ENCODE results near the gene GRIP1. TPM values are rescaled to one million over a fixed set of nuclear protein-coding genes. Genes with fewer than 3 reads are reported as not detected.

Gene GRIP1
- total RNA-seq, 4 donors from 2014 or later, result 0.22 to 3.0 (median 1.6) TPM

DNA sequence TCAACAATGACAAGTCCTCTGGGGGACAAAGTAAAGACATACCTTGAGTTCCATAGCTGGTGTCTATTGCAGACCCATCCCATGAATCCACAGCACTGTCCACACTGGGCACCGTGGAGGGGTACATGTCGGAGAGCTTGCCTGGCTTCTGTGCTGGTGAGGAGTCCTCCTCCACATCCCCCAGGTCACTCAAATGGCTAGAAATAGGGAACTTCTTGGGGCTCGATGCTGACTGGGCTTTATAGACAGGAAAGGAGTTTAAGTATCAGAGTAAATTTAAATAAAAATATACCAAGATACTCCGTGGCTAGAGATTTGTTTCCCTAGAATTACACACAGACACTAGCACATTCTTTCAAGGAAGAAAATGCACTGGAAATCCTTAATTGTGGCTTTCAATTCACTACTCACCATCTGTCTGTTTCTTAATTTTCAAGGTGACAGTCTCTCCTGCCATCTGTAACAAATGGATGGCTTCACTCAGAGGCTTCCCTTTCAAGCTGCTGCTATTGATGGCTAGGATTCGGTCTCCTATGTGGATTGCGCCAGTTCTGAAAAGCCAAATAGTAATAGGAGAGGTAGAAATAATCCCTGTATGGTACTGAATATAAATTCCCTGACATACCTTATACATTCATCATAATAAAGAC is 286.5 kb downstream of the GRIP1 start:
- 84 to 94% methylated on average over 6 of the region's 6 CpGs for WGBS, 2 donors

DNA sequence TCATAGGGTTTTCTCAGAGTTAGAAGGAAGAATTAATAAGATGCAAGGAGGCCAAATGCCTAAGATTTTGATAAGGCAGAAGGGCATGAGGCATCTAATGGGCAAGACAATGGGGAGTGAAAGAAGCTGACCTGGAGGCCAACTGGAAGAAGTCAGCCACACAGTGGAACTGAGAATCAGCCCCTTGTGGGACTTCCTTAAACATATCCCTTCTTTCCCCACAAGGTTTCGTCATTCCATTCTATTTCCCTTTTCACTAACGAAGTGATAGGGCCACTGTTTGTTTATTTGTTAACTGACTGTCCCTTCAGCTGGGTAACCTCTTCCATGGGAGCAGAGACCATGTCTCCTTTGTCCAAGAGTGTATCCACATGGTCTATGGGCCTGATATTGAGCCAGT is 290.4 kb downstream of the GRIP1 start:
- Histone ChIP-seq H3K9me3 (peaks cover 0 to 6% (median 0%) of the 10 kb centered on the region in 4 donors), H3K27ac (no peak overlapping the region), H3K27me3 (no peaks in the 10 kb centered on the region), H3K4me1 (no peaks in the 10 kb centered on the region), H3K36me3 (no peaks in the 10 kb centered on the region), H3K4me3 (no peak overlapping the region)
- DNase-seq (ENCODE audit: low spot score in 2 of 2), result no peak
- TF ChIP-seq CTCF (IDR thresholded peaks at IDR 0.05) (no peak), POLR2A (IDR thresholded peaks at IDR 0.05) (no peak), EP300 (IDR thresholded peaks at IDR 0.05) (peak in 1 of 2 donors; percentile 48)
- 61 to 66% methylated on average over 2 of the region's 2 CpGs for WGBS, 2 donors

More for the DNA sequence above, 286.5 kb downstream of the GRIP1 start:
- Histone ChIP-seq H3K4me1 (no peaks in the 10 kb centered on the region), H3K27ac (no peak overlapping the region), H3K4me3 (no peak overlapping the region), H3K36me3 (no peaks in the 10 kb centered on the region), H3K27me3 (no peaks in the 10 kb centered on the region), H3K9me3 (peaks cover 0 to 2% (median 0%) of the 10 kb centered on the region in 4 donors)
- TF ChIP-seq CTCF (IDR thresholded peaks at IDR 0.05) (no peak), EP300 (IDR thresholded peaks at IDR 0.05) (no peak), POLR2A (IDR thresholded peaks at IDR 0.05) (no peak)
- DNase-seq (ENCODE audit: low spot score in 2 of 2), result no peak

- Histone ChIP-seq H3K27ac (no peak overlapping the region), H3K36me3 (no peaks in the 10 kb centered on the region), H3K9me3 (peaks cover 0 to 6% (median 0%) of the 10 kb centered on the region in 4 donors), H3K27me3 (no peaks in the 10 kb centered on the region), H3K4me3 (no peak overlapping the region), H3K4me1 (no peaks in the 10 kb centered on the region)
- DNase-seq (ENCODE audit: low spot score in 2 of 2), result no peak
- WGBS, 2 donors, result 94 to 100% methylated on average over 1 of the region's 1 CpG
- no peak for TF ChIP-seq POLR2A (IDR thresholded peaks at IDR 0.05)
- TF ChIP-seq EP300 (IDR thresholded peaks at IDR 0.05), result no peak
- no peak for TF ChIP-seq CTCF (IDR thresholded peaks at IDR 0.05)
Observed at GRCh38 chr12:66387117-66387516, 291.8 kb downstream of the GRIP1 start.

- no peaks in the 10 kb centered on the region for H3K27me3 ChIP-seq
- no peak overlapping the region for H3K4me3 ChIP-seq
- no peaks in the 10 kb centered on the region for H3K9me3 ChIP-seq
- no peaks in the 10 kb centered on the region for H3K4me1 ChIP-seq
- no peak for DNase-seq (ENCODE audit: low spot score in 2 of 2)
- H3K27ac ChIP-seq, result no peak overlapping the region
- TF ChIP-seq EP300 (IDR thresholded peaks at IDR 0.05) (no peak), CTCF (IDR thresholded peaks at IDR 0.05) (no peak), POLR2A (IDR thresholded peaks at IDR 0.05) (no peak)
- 92 to 95% methylated on average over 5 of the region's 5 CpGs for WGBS, 2 donors
- H3K36me3 ChIP-seq, result no peaks in the 10 kb centered on the region
Observed at GRCh38 chr12:66380769-66381535, 297.9 kb downstream of the GRIP1 start.

DNA sequence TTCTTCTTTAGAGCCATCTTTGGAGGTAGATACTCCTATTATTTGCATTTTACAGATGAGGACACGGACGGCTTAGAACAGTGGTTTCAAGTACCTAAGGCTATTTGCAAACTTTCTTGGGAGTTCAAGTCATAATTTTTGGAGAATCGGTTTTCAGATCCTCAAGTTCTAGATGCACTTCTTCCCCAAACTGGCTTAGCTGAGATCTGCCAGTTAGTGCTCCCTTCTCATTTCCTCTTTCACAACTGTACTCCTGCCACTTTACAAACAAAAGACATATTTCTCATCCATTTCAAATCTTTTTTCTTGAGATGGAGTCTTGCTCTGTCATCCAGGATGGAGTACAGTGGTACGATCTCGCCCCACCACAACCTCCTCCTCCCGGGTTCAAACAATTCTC is 299.3 kb downstream of the GRIP1 start:
- Histone ChIP-seq H3K9me3 (no peaks in the 10 kb centered on the region), H3K4me1 (no peaks in the 10 kb centered on the region), H3K27ac (no peak overlapping the region), H3K27me3 (no peaks in the 10 kb centered on the region), H3K36me3 (no peaks in the 10 kb centered on the region), H3K4me3 (no peak overlapping the region)
- WGBS, 2 donors, result 82% methylated on average over 6 of the region's 6 CpGs
- DNase-seq (ENCODE audit: low spot score in 2 of 2), result no peak
- TF ChIP-seq EP300 (IDR thresholded peaks at IDR 0.05) (no peak), CTCF (IDR thresholded peaks at IDR 0.05) (no peak), POLR2A (IDR thresholded peaks at IDR 0.05) (no peak)

Measured in tibial nerve (tissue), 4 donors.